Caki2 (cell line): ENCODE results near the gene LTBP1. TPM values are rescaled to one million over a fixed set of nuclear protein-coding genes. Genes with fewer than 3 reads are reported as not detected.

Experiments
- DNase-seq: peaks from one replicate; pipeline ENCODE4 v3.0.0-alpha.2; 2015; ENCODE audit warnings: low read depth
- in situ Hi-C: cut with HindIII; loops from 2 replicates; pipeline ENCODE4 v1.10.0; 2016; ENCODE audit warnings: low sequenced_read_pairs, low pct_unique_long_range_greater_than_20kb, mixed read lengths
- total RNA-seq: library from RNA; depleted of rRNA; stranded (reverse); fragments of >200 nt; shearing (Covaris generic); gene quantifications from 2 replicates; pipeline ENCODE4 v1.2.3, GENCODE V29; 2014; ENCODE audit warnings: low replicate concordance

The LTBP1 gene
- total RNA-seq, 1 experiment from 2014 or later, result 3.6 TPM

DNA sequence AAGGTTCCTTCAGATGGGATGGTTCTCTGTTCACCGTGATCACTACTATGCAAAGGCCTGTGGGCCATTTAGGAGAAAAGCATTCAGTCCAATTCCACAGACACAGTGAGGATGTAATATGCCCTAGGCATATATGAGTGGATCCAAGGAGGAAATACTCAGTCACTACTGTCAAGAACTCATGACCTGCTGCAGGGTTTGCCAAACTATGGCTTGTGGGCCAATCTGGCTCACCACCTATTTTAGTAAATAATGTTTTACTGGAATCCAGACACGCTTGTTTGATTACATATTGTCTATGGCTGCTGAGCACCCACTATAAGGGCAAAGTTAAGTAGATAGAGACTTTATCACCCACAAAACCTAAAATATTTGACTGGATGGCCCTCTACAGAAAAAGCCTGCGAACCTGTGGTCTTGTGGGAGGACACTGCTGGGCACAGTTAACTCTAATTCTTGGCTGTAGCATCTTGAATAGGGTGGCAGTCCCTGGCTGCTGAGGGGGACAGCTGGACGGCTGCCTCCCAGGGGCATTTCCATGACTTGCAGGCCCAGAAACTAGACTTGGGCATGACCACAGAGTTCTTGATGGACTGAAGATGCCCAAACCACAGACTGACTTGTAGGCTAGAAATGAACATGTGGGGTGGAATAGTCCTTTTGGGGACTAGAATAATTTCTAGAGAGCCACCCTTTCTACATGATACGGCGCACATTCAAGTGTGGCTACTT is 20.6 kb upstream of the LTBP1 start:
- no peak for DNase-seq
- in situ Hi-C loops, result no loop called here

DNA sequence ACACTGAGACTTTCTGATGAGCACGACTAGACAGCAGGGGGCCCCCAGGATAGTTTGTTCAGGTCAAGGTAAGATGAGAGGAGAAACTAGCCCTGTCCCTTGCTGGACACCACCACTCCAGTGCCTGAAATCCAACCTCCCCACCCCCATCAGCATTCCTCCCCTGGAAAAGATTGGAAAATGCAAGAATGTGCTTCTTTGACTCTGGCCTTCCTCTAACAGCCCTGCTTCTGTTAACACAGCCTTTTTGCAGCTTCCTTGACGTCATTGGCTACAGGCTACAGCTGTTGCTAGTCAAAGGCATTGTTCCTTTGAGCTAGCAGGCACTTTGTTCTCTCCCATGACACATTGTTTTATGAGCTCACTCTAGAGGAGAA is 20.1 kb upstream of the LTBP1 start:
- DNase-seq, result no peak
- in situ Hi-C loops, result no loop called here

DNA sequence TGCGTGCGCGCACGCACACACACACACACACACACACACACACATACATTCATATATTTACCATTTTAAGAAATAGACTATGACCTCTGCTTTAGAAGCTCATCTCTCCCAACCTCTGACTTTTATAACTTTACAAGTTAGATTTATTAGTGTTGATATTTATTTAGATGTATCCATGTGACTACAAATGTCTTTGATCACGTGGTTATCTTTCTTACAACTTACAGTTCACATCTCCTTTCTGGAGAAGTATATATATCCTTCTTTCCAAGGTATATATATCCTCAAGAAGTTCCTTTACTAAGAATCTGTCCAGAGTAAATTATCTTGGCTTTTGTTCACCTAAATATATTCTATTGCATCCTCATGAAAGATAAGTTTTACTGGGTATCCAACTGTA is 16.3 kb upstream of the LTBP1 start:
- DNase-seq, result no peak
- in situ Hi-C loops, result no loop called here

DNA sequence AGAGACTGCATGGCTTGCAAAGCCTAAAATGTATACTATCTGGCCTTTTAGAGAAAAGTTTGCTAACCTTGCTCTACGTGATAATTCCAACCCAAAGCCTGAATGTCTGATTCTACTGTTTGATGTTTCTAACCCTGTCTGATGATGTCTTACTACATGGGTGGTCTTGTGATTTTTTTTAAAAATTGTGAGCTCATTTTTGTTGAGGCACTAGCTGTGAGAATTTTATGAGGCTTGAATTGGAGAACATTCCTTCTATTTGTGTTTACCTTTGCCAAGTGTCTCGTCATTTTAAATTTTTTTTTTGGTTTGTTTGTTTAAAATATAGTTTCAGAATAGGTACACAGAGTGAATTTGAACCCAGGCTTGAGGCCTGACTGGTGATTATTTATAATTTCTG is 15.2 kb upstream of the LTBP1 start:
- DNase-seq, result no peak
- in situ Hi-C loops, result no loop called here

DNA sequence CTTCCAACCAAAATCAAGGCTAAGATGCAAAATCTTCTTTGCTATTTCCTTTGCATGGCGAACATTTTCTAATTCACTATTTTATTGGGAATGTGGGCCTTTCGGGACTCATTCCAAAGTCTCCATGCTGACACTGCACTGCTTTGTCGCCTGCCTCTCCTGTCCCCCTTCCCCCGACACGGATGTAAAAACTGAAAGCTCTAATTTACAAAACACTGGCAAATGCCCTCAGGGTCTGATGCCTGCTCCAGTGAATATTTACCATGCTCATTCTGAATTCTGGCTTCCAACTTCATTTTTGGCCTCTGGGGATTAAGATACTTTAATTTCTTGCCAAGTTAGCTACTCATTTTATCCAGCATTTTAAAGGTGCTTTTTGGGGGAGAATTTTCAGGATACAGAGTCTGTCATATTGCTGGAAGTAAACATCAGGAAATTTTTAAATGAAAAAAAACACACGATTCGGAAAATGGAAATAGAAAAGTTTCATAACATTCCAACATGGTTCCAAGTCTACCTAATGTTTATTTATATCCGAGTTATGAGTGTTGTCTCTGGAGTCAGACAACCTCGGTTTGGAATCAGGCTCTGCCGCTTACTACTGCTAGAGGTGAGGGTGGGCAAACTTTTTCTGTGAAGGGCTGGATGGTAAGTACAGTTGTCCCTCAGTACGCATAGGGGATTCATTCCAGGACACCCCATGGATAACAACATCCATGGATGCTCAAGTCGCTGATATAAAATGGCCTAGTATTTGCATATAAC is 14.6 kb upstream of the LTBP1 start:
- in situ Hi-C loops, result no loop called here
- no peak for DNase-seq

DNA sequence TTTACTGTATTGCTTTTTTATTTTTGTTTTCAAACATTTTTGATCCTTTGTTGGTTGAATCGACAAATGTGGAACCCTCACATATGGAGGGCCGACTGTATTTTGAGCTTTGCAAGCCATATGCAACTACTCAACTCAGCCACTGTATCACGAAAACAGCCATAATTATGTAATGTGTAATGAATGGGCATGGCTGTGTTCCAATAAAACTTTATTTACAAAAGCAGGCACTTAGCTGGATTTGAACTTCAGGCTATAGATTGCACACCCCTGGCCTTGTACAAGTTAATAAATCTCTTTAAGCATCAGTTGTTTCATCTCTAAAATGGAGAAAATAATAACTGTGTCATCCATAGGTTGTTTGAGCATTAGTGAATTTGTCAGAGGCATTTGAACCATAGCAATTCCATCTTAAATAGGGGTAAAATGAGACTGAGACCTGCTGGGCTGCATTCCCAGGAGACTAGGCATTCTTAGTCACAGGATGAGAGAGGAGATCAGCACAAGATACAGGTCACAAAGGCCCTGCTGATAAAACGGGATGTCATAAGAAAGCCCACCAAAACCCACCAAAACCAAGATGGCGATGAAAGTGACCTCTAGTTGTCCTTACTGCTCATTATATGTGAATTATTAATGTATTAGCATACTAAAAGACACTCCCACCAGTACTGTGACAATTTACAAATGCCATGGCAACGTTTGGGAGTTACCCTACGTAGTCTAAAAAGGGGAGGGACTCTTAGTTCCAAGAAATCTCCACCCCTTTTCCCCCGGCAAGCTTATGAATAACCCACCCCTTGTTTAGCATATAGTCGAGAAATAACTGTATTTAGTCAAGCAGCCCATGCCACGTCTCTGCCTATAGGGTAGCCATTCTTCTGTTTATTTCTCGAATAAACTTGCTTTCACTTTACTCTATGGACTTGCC is 13.7 kb upstream of the LTBP1 start:
- in situ Hi-C loops, result no loop called here
- no peak for DNase-seq

DNA sequence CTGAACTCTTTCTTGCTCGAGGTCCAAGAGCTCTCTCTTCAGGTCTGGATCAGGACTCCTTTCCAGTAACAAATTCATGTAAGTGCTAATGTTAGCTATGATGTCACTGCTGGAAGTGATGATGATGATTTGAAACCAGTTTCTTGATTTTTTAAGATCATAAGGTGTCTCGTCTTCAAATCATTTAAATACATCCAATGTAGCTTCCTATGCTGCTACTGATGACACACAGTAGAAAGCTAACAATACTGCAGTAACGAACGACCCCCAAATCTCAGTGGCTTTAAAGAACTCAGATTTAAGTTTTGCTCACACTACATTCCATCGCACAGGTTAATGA is 13.0 kb upstream of the LTBP1 start:
- DNase-seq, result no peak
- in situ Hi-C loops, result no loop called here

DNA sequence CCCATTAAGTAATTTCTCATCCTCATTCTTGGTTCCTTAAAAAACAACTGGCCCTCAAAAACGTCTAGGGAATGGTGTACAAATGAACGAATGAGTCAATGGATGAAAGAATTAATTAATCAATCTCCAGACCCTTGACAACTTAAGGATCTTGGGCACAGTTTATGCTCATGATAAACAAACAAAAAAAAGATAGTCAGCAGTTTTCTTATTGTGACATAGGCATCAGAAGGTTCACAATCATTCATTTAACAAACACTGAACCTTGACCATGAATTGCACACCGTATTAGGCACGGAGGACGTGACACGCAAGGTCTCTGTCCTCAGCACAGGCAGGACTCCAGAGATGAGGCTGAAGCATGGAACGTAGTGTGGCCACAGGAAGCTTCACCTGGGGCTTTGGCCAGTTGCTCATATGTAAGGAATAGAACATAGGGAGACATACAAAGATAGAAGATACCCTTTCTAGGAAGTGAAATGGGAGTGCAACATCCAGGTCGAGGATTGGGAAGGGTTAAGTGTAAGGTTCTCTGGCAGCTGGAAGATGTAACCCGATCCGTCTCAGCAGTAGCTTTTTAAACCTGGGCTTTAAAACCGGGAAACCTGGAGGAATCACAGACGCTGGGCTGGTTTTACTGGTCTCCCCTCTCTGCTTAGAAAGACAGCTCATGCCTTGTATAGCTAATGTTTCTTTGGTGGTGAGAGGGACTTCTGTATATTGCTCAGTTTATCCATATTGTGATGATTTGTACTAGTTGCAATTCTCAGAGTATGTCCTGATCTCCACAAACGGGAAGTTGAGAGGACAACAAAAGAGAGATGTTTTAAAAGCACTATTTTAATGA is 8.9 kb upstream of the LTBP1 start:
- no peak for DNase-seq
- in situ Hi-C loops, result no loop called here

DNA sequence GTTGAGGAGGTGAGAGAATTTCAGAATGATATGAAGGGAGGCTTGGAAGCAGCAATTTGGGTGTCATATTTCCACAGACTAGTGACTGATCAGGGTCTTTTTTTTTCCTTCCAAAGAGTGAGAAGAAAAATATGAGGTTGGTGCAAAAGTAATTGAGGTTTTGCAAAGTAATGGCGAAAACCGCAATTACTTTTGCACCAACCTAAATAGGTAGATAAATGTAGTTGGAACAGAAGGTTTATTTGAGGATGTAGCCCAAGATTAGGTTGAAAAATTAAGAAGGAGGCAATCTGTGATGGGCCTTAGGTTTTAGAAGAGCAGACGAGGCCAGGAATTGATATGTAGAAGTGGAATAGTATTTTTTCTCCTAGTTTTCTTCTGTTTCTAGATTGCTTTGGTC is 7.8 kb upstream of the LTBP1 start:
- in situ Hi-C loops, result no loop called here
- DNase-seq, result no peak

DNA sequence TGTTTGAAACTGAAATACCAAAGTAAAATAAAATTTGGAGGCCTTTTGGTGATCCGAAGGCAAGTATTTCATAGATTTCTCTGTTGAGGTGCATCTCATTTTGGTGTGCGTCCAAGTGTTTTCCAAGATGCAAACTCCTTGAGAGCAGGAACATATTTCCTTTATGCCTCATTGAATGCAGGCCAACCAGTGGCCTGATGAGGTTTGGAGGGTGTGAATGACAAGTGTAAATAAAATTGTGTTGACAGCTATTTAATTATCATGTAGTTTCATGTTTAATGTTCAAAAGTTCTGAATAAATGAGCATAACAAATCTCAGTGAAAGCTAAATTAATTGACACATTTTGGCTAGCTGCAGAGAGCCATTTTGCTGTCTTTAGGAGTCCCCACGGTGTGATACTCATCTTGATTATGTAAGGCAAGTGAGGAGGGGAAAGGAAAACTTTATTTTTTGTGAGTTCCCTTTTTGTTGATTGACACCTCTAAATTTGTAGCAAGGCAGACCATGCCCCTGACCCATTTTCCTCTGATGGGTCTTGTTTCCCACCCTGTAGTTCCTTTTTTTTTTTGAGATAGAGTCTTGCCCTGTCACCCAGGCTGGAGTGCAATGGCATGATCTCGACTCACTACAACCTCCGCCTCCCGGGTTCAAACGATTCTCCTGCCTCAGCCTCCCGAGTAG is 6.3 kb upstream of the LTBP1 start:
- in situ Hi-C loops, result no loop called here
- DNase-seq, result no peak

DNA sequence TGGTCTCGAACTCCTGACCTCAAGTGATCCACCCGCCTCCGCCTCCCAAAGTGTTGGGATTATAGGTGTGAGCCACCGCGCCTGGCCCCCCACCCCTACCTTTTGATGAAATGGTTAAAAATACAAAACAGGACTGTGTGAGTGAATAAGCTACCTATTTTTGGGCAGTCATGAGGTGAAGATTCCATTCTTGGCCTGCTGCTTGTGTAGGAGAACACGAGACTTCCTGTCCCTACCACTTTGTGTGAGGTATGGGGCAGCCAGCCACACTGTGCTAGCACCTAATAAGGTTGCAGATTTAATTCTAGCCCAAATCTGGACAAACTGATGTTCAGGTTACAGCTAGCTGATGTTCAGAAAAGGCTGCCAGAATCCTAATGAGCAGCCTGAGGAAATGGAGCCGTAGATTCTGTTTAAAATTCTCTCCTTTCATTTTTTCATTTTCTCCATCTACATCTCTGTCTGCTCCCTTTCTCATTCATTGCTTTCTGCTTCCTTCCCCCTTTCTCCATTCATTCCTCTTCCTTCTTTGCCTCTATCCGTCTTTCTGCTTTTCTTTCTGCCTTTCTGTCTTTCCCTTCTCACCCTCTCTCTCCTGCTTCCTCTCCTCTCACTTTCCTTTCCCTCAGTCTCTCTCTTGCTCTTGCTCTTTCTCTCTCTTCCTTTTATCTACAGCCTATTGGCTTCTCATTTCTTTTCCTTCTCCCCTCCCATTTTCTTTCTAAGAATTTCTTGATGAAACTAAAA is 4.6 kb upstream of the LTBP1 start:
- in situ Hi-C loops, result no loop called here
- no peak for DNase-seq

DNA sequence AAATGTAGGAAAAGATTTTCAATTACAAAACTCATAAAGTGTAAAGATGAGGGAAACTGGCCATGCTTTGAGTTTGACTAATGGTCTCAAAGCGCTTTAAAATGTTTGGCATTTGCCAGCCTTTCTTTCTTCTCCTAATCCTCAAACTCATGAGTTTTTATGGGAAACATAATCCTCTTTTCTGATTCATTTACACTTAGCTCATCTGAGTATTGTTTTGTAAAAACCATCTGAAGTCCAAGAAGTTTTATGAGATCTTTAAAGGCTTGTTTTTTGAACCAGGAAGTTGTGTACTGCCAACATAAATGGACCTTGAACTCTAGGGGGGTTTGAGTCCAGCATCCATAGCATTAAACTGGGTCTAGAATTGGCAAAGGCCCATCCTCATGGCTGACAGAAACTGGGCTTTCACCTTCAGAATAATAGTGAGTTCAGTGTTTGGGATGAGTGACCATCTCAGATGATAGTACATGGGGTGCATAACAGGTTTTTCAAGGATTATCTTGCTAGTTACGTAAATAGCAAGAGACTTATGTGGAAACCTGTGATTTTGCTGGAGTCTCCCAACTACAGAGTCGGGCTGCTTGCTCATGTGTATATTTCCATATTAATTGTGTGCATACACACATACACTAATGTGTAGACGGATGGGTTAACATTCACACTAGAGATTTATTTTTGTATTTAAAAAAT is 3.8 kb upstream of the LTBP1 start:
- no peak for DNase-seq
- in situ Hi-C loops, result no loop called here

DNA sequence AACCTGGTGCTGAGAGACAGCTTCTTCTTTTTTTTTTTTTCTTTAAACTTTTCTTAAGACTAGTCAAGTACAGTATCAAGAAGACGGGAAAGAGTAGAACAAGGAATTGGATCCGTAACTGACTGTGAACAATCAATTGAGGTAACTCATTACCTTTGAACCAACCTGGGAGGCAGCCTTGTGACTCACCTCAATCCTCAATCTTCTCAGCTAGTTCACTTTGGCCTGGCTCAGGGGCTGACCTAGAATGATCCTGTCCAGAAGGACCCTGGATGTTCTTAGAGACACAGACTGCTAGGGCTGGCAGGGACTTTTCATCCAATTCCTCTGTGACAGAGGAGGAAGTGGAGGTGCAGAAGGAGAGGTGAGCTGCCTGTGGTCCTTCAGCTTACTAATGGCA is 1.5 kb upstream of the LTBP1 start:
- in situ Hi-C loops, result no loop called here
- no peak for DNase-seq

DNA sequence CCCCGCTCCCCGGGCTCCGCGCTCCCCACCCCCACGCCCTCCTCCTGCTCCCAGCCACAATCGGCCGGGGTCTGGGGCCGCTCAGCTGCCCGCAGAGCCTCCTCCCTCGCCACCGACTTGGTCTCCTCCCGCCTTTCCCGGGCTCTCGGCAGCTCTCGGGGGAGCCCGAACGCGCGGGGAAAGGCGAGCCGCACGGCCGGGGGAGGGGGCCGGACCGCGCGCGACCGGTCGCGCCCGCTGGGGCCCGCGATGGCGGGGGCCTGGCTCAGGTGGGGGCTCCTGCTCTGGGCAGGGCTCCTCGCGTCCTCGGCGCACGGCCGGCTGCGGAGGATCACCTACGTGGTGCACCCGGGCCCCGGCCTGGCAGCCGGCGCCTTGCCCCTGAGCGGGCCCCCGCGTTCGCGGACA is 327 bp downstream of the LTBP1 start:
- in situ Hi-C loops, result no loop called here
- peak; percentile 21 for DNase-seq

DNA sequence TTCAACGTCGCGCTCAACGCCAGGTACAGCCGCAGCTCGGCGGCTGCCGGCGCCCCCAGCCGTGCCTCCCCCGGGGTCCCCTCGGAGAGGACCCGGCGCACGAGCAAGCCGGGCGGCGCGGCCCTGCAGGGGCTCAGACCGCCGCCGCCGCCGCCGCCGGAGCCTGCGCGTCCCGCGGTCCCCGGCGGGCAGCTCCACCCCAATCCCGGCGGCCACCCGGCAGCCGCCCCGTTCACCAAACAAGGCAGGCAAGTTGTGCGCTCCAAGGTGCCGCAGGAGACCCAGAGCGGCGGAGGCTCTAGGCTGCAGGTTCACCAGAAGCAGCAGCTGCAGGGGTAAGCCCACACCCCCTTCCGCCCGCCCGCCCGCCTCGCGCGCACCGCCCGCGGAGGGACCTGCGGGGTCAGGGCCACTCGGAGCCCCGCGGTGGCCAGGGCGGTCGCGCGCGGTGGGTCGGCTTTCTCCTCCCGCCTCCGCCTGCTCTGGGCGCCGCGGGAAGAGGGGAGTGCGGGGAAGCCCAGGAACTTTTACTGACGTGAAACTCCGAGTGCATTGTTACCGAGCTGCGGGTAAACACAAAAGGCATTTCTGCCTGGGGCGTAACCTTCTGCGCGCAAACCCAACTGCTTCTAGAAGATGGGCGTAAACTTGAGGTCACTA is 861 bp downstream of the LTBP1 start:
- in situ Hi-C loops, result no loop called here
- peak; percentile 24 for DNase-seq

DNA sequence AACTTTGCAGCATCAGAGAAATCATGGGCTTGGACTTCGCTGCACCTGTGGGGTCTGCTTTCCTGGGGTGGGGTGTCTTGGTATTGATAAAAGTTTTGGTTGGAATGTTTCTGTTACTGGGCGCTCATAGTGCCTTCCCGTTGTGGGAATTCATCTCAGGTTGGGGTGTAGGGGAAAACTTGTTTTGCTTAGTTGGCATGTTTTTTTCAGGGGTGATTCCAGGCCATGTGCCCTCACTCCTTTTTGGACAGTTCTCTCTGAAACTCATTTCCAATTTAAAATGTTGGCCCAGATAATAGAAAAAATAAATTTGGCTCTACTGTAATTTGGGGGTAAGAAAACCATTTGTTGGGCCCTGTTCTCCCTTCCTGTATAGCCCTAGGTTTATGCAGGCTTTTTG is 1.5 kb downstream of the LTBP1 start:
- DNase-seq, result no peak
- in situ Hi-C loops, result no loop called here
